PC-9 (cell line): ENCODE results near the gene RHEB.

Experiments
- CTCF ChIP-seq: fragments of 200-600 bp; sonication (generic); conservative IDR thresholded peaks from 2 replicates; pipeline ENCODE4 v1.6.1; 2017; ENCODE audit warnings: mixed run types, antibody characterized with exemption, mild to moderate bottlenecking, moderate library complexity
- EZH2 ChIP-seq: fragments of 200-600 bp; sonication (generic); IDR thresholded peaks from 2 replicates; pipeline ENCODE4 v1.8.0; 2017; ENCODE audit warnings: antibody characterized with exemption, low read depth

- TF ChIP-seq CTCF: no peak
- no peak for TF ChIP-seq EZH2
These were observed 25.1 kb downstream of the RHEB start for GRCh38 chr7:151494298-151495284.
